Measurements from ENCODE around the gene C1orf74. TPM values are rescaled to one million over a fixed set of nuclear protein-coding genes. Genes with fewer than 3 reads are reported as not detected.
A peak's percentile ranks its signal among the peaks of the same experiment; 100 is the strongest.

C1orf74 gene
- 1 to 10 TPM in 1 of 6 donors, under 1 TPM in 5; 0.45 to 1.9 (median 0.66) TPM for polyA plus RNA-seq (ENCODE audit: low read depth in 6 of 6)

- Mint-ChIP-seq H3K4me3 (peak within 1 kb of the TSS; percentile 88 to 98 (median 98)), H3K27ac (peak within 1 kb of the TSS; percentile 97 to 99 (median 98)), H3K4me1 (peaks cover 10 to 29% (median 28%) of the 10 kb centered on the region in 3 donors), H3K27me3 (peaks cover under 1 to 24% (median 16%) of the 10 kb centered on the region in 3 donors), H3K9me3 (peaks cover 0 to 7% (median 0%) of the 10 kb centered on the region in 7 donors), H3K36me3 (peaks cover 9 to 23% of the 10 kb centered on the region in 2 donors)
- DNase-seq (peak; percentile 99), ATAC-seq (ENCODE audit: low read depth in 2 of 2) (peak; percentile 98 to 99)
Observed at GRCh38 chr1:209784265-209785169, at the start of gene C1orf74. TSS of gene C1orf74 (minus strand) at chr1:209784559. CDS start at chr1:209783634, 925 bp downstream.

- Mint-ChIP-seq H3K4me3 (no peak overlapping the region), H3K27me3 (peaks cover 0 to 4% (median 0%) of the 10 kb centered on the region in 3 donors), H3K9me3 (no peaks in the 10 kb centered on the region), H3K36me3 (peaks cover 41 to 44% of the 10 kb centered on the region in 2 donors), H3K4me1 (peaks cover 33 to 41% (median 34%) of the 10 kb centered on the region in 3 donors), H3K27ac (no peak overlapping the region)
- DNase-seq: no peak
- ATAC-seq (ENCODE audit: low read depth in 2 of 2): no peak
Observed at GRCh38 chr1:209831615-209832014, 47.3 kb upstream of the C1orf74 start.

- peaks cover 0 to 7% (median 4%) of the 10 kb centered on the region in 3 donors for H3K27me3 Mint-ChIP-seq
- H3K4me3 Mint-ChIP-seq: peak overlapping the region in 1 of 8 donors; percentile 62
- H3K4me1 Mint-ChIP-seq: peaks cover 33 to 41% (median 34%) of the 10 kb centered on the region in 3 donors
- H3K36me3 Mint-ChIP-seq: peaks cover 35 to 41% of the 10 kb centered on the region in 2 donors
- no peaks in the 10 kb centered on the region for H3K9me3 Mint-ChIP-seq
- ATAC-seq (ENCODE audit: low read depth in 2 of 2) (no peak), DNase-seq (no peak)
- H3K27ac Mint-ChIP-seq: peak overlapping the region in 1 of 6 donors; percentile 5
Observed at GRCh38 chr1:209830722-209831121, 46.4 kb upstream of the C1orf74 start.

- DNase-seq (no peak), ATAC-seq (ENCODE audit: low read depth in 2 of 2) (no peak)
- H3K4me1 Mint-ChIP-seq: peaks cover 33 to 41% (median 34%) of the 10 kb centered on the region in 3 donors
- peaks cover 4 to 13% (median 8%) of the 10 kb centered on the region in 3 donors for H3K27me3 Mint-ChIP-seq
- no peaks in the 10 kb centered on the region for H3K9me3 Mint-ChIP-seq
- peak overlapping the region in 3 of 6 donors; percentile 21 to 67 (median 55) for H3K27ac Mint-ChIP-seq
- H3K4me3 Mint-ChIP-seq: peak overlapping the region; percentile 16 to 91 (median 76)
- peaks cover 34 to 36% of the 10 kb centered on the region in 2 donors for H3K36me3 Mint-ChIP-seq
Observed at GRCh38 chr1:209829716-209830115, 45.4 kb upstream of the C1orf74 start.

GRCh38 chr1:209827384-209828262 is 43.3 kb upstream of the C1orf74 start, which contains the start of gene UTP25:
TSS of gene UTP25 (plus strand) at chr1:209827972. CDS start at chr1:209828064, 92 bp downstream.
- peaks cover 33 to 46% (median 35%) of the 10 kb centered on the region in 3 donors for H3K4me1 Mint-ChIP-seq
- peak; percentile 91 for DNase-seq
- H3K27ac Mint-ChIP-seq: peak within 1 kb of the TSS; percentile 66 to 98 (median 96)
- peak; percentile 82 to 83 for ATAC-seq (ENCODE audit: low read depth in 2 of 2)
- H3K36me3 Mint-ChIP-seq: peaks cover 18 to 19% of the 10 kb centered on the region in 2 donors
- peak within 1 kb of the TSS; percentile 88 to 99 (median 96) for H3K4me3 Mint-ChIP-seq
- peaks cover 11 to 25% (median 14%) of the 10 kb centered on the region in 3 donors for H3K27me3 Mint-ChIP-seq
- no peaks in the 10 kb centered on the region for H3K9me3 Mint-ChIP-seq

GRCh38 chr1:209825591-209826434 is 41.5 kb upstream of the C1orf74 start:
- Mint-ChIP-seq H3K4me1 (peaks cover 28 to 43% (median 35%) of the 10 kb centered on the region in 3 donors), H3K9me3 (no peaks in the 10 kb centered on the region), H3K4me3 (peak overlapping the region in 3 of 8 donors; percentile 30 to 62 (median 44)), H3K27ac (peak overlapping the region in 1 of 6 donors; percentile 6), H3K36me3 (peaks cover 5 to 10% of the 10 kb centered on the region in 2 donors), H3K27me3 (peaks cover 19 to 42% (median 27%) of the 10 kb centered on the region in 3 donors)
- DNase-seq: no peak
- no peak for ATAC-seq (ENCODE audit: low read depth in 2 of 2)

- Mint-ChIP-seq H3K4me3 (no peak overlapping the region), H3K9me3 (no peaks in the 10 kb centered on the region), H3K27me3 (peaks cover 27 to 63% (median 51%) of the 10 kb centered on the region in 3 donors), H3K27ac (no peak overlapping the region), H3K36me3 (peaks cover 0 to 7% of the 10 kb centered on the region in 2 donors), H3K4me1 (peaks cover 13 to 22% (median 19%) of the 10 kb centered on the region in 3 donors)
- DNase-seq (peak; percentile 41), ATAC-seq (ENCODE audit: low read depth in 2 of 2) (peak in 1 of 2 donors; percentile 22)
Observed at GRCh38 chr1:209823143-209824041, 39.0 kb upstream of the C1orf74 start.

GRCh38 chr1:209822706-209823105 is 38.3 kb upstream of the C1orf74 start:
- DNase-seq (no peak), ATAC-seq (ENCODE audit: low read depth in 2 of 2) (no peak)
- no peaks in the 10 kb centered on the region for H3K9me3 Mint-ChIP-seq
- peaks cover 28 to 69% (median 54%) of the 10 kb centered on the region in 3 donors for H3K27me3 Mint-ChIP-seq
- peaks cover 0 to 3% of the 10 kb centered on the region in 2 donors for H3K36me3 Mint-ChIP-seq
- H3K27ac Mint-ChIP-seq: peak overlapping the region in 2 of 6 donors; percentile 6 to 60
- no peak overlapping the region for H3K4me3 Mint-ChIP-seq
- H3K4me1 Mint-ChIP-seq: peaks cover 8 to 15% (median 12%) of the 10 kb centered on the region in 3 donors

GRCh38 chr1:209820986-209821385 is 36.6 kb upstream of the C1orf74 start:
- Mint-ChIP-seq H3K9me3 (no peaks in the 10 kb centered on the region), H3K36me3 (no peaks in the 10 kb centered on the region), H3K27me3 (peaks cover 32 to 74% (median 54%) of the 10 kb centered on the region in 3 donors), H3K27ac (no peak overlapping the region), H3K4me3 (no peak overlapping the region), H3K4me1 (peaks cover 5 to 8% (median 5%) of the 10 kb centered on the region in 3 donors)
- ATAC-seq (ENCODE audit: low read depth in 2 of 2) (no peak), DNase-seq (no peak)

GRCh38 chr1:209819058-209819457 is 34.7 kb upstream of the C1orf74 start:
- DNase-seq (no peak), ATAC-seq (ENCODE audit: low read depth in 2 of 2) (no peak)
- H3K9me3 Mint-ChIP-seq: no peaks in the 10 kb centered on the region
- H3K4me1 Mint-ChIP-seq: peaks cover 5 to 8% (median 5%) of the 10 kb centered on the region in 3 donors
- no peaks in the 10 kb centered on the region for H3K36me3 Mint-ChIP-seq
- H3K27me3 Mint-ChIP-seq: peaks cover 32 to 65% (median 46%) of the 10 kb centered on the region in 3 donors
- no peak overlapping the region for H3K4me3 Mint-ChIP-seq
- peak overlapping the region in 1 of 6 donors; percentile 27 for H3K27ac Mint-ChIP-seq

GRCh38 chr1:209817691-209818090 is 33.3 kb upstream of the C1orf74 start:
- no peaks in the 10 kb centered on the region for H3K36me3 Mint-ChIP-seq
- peaks cover 0 to under 1% (median under 1%) of the 10 kb centered on the region in 3 donors for H3K4me1 Mint-ChIP-seq
- H3K27ac Mint-ChIP-seq: no peak overlapping the region
- DNase-seq: no peak
- H3K9me3 Mint-ChIP-seq: no peaks in the 10 kb centered on the region
- no peak overlapping the region for H3K4me3 Mint-ChIP-seq
- H3K27me3 Mint-ChIP-seq: peaks cover 32 to 61% (median 40%) of the 10 kb centered on the region in 3 donors
- ATAC-seq (ENCODE audit: low read depth in 2 of 2): no peak

Measured in naive B cell (primary cell).